Neuron (in vitro differentiated cells): Measurements from ENCODE around the gene GFOD2.
"Not testable (repeated sequence)": the region's sequence is repeated elsewhere in the genome, so short reads cannot be mapped to it uniquely, and the experiment has no call there.

Experiments used
- H2AFZ ChIP-seq: one replicate; pipeline ENCODE4 v1.6.1; 2013; ENCODE audit warnings: low read depth, mild to moderate bottlenecking, inconsistent platforms, low read length, moderate library complexity
- H3K27me3 ChIP-seq: one replicate; pipeline ENCODE4 v1.6.1; 2013; ENCODE audit warnings: low read length; ENCODE audit not compliant: insufficient read depth
- H3K36me3 ChIP-seq: one replicate; pipeline ENCODE4 v1.6.1; 2013; ENCODE audit warnings: low read length; ENCODE audit not compliant: insufficient read depth
- H3K4me1 ChIP-seq: one replicate; pipeline ENCODE4 v1.6.1; 2013; ENCODE audit warnings: low read length; ENCODE audit not compliant: insufficient read depth
- H3K4me3 ChIP-seq: 2 replicates; pipeline ENCODE4 v1.5.1; 2013; ENCODE audit warnings: mild to moderate bottlenecking, low read length, moderate library complexity
- H3K9me3 ChIP-seq: one replicate; pipeline ENCODE4 v1.6.1; 2013; ENCODE audit warnings: low read length

GFOD2 gene

GRCh38 chr16:67708368-67708771, 10.7 kb downstream of the GFOD2 start:
- H3K9me3 ChIP-seq, result peaks cover 3% of the 10 kb centered on the region
- H3K27me3 ChIP-seq, result no peaks in the 10 kb centered on the region
- peaks cover 7% of the 10 kb centered on the region for H3K36me3 ChIP-seq
- H3K4me3 ChIP-seq, result no peak overlapping the region
- H2AFZ ChIP-seq, result no peak overlapping the region
- H3K4me1 ChIP-seq, result no peaks in the 10 kb centered on the region

DNA sequence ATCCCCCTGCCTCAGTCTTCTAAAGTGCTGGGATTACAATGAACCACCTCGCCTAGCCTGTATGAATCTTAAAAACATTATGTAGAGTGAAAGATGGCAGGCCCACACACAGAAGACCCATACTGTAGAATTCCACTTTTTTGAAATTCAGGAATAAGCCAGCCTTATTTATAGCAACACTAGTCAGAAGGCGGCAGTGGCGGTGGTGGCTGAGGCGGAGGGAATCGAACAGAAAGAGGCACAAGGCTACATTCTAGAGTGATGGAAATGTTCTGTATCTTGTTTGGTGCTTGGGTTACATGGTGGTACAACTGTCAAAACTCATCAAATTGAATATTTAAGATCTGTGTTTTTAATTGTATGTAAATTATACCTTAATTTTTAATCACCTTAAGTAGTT, 11.3 kb downstream of the GFOD2 start:
- H3K4me1 ChIP-seq, result no peaks in the 10 kb centered on the region
- H2AFZ ChIP-seq, result no peak overlapping the region
- H3K36me3 ChIP-seq, result peaks cover 4% of the 10 kb centered on the region

GRCh38 chr16:67707210-67707609, 11.9 kb downstream of the GFOD2 start:
- Histone ChIP-seq H3K9me3 (peaks cover 3% of the 10 kb centered on the region), H2AFZ (no peak overlapping the region), H3K4me1 (no peaks in the 10 kb centered on the region), H3K4me3 (no peak overlapping the region), H3K27me3 (no peaks in the 10 kb centered on the region), H3K36me3 (peaks cover 4% of the 10 kb centered on the region)

More for the DNA sequence above, 11.3 kb downstream of the GFOD2 start:
- Histone ChIP-seq H3K9me3 (peaks cover 3% of the 10 kb centered on the region), H3K4me3 (no peak overlapping the region), H3K27me3 (no peaks in the 10 kb centered on the region)

DNA sequence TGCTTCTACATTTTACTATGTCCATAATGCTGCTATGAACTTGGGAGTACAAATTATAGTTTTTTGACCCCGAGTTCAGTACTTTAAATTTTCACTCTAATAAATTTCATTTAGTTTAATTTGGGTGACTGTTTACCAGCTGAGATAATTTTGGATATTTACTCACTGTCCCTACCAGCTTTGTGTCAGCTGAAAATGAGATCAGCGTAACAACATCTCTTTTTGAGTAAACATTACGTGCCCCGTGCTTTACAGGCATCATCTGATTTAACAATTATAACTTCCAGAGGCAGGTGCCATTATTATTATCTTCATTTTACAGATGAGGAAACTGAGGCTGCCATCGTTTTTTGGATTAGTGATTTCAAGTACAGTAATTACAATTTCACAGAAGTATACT, 15.0 kb downstream of the GFOD2 start:
- H3K4me1 ChIP-seq, result peaks cover 6% of the 10 kb centered on the region
- no peak overlapping the region for H3K4me3 ChIP-seq
- H3K27me3 ChIP-seq, result no peaks in the 10 kb centered on the region
- H3K9me3 ChIP-seq, result peaks cover 6% of the 10 kb centered on the region
- peaks cover 7% of the 10 kb centered on the region for H3K36me3 ChIP-seq
- no peak overlapping the region for H2AFZ ChIP-seq

GRCh38 chr16:67703626-67704025, 15.5 kb downstream of the GFOD2 start:
- Histone ChIP-seq H3K36me3 (peaks cover 8% of the 10 kb centered on the region), H2AFZ (no peak overlapping the region), H3K4me1 (peaks cover 6% of the 10 kb centered on the region), H3K9me3 (peaks cover 6% of the 10 kb centered on the region), H3K27me3 (no peaks in the 10 kb centered on the region), H3K4me3 (no peak overlapping the region)

GRCh38 chr16:67702130-67702529, 17.0 kb downstream of the GFOD2 start:
- Histone ChIP-seq H3K4me3 (no peak overlapping the region), H3K4me1 (peaks cover 6% of the 10 kb centered on the region), H3K27me3 (no peaks in the 10 kb centered on the region), H3K36me3 (peaks cover 13% of the 10 kb centered on the region), H2AFZ (no peak overlapping the region), H3K9me3 (peaks cover 10% of the 10 kb centered on the region)

GRCh38 chr16:67701420-67701819, 17.7 kb downstream of the GFOD2 start:
- Histone ChIP-seq H3K4me3 (no peak overlapping the region), H2AFZ (no peak overlapping the region), H3K4me1 (peaks cover 6% of the 10 kb centered on the region), H3K36me3 (peaks cover 13% of the 10 kb centered on the region), H3K27me3 (no peaks in the 10 kb centered on the region), H3K9me3 (peaks cover 10% of the 10 kb centered on the region)

GRCh38 chr16:67699265-67699664, 19.9 kb downstream of the GFOD2 start:
- H2AFZ ChIP-seq, result no peak overlapping the region
- H3K4me3 ChIP-seq, result no peak overlapping the region
- peaks cover 9% of the 10 kb centered on the region for H3K36me3 ChIP-seq
- H3K27me3 ChIP-seq, result no peaks in the 10 kb centered on the region
- H3K4me1 ChIP-seq, result peaks cover 6% of the 10 kb centered on the region
- peaks cover 10% of the 10 kb centered on the region for H3K9me3 ChIP-seq

DNA sequence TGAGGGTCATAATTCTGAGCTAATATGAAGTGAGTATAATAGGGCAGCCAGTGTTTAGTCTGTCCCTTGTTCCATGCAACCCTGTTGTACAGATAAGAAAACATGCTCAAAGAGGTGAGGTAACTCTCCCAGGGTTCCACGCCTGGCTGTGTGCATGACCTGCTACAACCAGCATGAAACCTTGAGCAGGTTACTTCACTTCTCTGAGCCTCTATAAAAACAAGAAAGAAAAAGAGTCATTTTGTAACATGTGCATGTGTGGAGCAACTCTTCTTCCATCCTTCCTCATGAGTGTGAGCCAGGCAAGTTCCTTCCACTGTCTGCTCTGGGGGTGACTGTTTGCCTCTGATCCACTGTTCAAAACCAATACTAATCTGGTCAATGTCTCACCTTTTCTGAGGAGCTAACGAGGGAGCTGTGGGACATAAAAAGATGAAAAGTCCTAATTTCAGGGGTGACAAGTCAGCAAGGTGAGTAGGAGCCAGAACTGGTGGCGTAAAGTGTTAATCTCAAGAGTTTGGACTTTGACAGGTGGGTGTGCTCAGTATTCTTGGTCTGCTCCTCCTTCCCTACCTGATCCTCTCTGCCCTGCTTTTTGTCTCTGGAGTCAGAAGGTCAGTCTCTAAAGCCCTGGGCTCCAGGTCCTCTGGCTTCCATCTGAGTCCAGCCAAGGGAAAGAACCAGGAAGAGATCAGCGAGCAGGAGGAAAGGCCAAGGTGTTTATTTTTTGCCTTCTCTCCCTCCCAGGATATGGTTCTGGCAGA, 21.5 kb downstream of the GFOD2 start:
- H3K4me3 ChIP-seq, result no peak overlapping the region
- no peak overlapping the region for H2AFZ ChIP-seq
- H3K4me1 ChIP-seq, result peaks cover 6% of the 10 kb centered on the region
- H3K9me3 ChIP-seq, result peaks cover 10% of the 10 kb centered on the region
- H3K27me3 ChIP-seq, result no peaks in the 10 kb centered on the region
- H3K36me3 ChIP-seq, result peaks cover 9% of the 10 kb centered on the region

DNA sequence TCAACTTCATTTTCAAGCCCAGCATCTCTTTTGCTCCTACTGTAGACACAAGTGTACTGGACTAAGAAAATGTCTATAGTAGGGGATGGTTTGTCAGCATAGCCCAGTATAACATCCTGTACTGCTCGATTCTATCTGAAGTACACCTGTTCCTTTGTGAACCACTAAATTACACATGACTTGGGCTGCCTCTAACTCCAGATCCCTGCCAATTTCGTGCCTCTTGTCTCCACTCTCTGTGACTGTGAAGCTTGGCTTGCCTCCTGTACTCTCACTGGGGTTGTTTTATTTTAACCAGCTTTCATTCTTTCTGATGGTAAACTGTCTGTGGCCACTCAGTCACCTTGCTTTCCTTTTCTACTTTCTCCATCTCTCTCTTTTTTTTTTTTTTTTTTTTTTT, 24.5 kb downstream of the GFOD2 start:
- no peak overlapping the region for H2AFZ ChIP-seq
- no peaks in the 10 kb centered on the region for H3K27me3 ChIP-seq
- no peak overlapping the region for H3K4me3 ChIP-seq
- peaks cover 8% of the 10 kb centered on the region for H3K9me3 ChIP-seq
- no peaks in the 10 kb centered on the region for H3K4me1 ChIP-seq
- peaks cover 18% of the 10 kb centered on the region for H3K36me3 ChIP-seq

DNA sequence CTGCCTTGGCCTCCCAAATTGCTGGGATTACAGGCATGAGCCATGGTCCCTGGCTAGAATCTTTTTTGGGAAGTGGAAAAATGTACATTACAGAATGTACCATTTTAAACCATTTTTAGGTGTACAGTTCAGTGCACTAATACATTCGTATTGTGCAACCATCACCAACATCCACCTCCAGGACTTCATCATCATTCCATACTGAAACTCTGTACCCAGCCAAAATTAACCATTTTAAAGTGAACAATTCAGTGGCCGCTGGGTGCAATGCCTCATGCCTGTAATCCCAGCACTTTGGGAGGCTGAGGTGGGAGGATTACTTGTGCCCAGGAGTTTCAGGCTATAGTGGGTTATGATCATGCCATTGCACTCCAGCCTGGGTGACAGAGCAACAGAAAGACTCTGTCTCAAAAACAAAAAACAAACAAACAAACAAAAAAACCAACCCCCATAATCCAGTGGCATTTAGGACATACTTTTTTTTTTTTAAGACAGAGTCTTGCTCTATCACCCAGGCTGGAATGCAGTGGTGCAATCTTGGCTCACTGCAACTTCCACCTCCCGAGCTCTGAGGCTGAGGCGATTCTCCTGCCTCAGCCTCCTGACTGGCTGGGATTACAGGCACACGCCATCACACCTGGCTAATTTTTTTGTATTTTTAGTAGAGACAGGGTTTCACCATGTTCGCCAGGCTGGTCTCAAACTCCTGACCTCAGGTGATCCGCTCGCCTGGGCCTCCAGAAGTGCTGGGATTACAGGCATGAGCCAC, 25.4 kb downstream of the GFOD2 start:
- not testable (repeated sequence) for H3K4me1 ChIP-seq, H3K27me3 ChIP-seq, H2AFZ ChIP-seq, H3K9me3 ChIP-seq, H3K4me3 ChIP-seq
- H3K36me3 ChIP-seq, result peaks cover 15% of the 10 kb centered on the region

GRCh38 chr16:67685388-67686112, 33.6 kb downstream of the GFOD2 start:
- H3K4me1 ChIP-seq, result no peaks in the 10 kb centered on the region
- H3K36me3 ChIP-seq, result peaks cover 31% of the 10 kb centered on the region
- no peak overlapping the region for H3K4me3 ChIP-seq
- no peak overlapping the region for H2AFZ ChIP-seq
- no peaks in the 10 kb centered on the region for H3K9me3 ChIP-seq
- H3K27me3 ChIP-seq, result no peaks in the 10 kb centered on the region

DNA sequence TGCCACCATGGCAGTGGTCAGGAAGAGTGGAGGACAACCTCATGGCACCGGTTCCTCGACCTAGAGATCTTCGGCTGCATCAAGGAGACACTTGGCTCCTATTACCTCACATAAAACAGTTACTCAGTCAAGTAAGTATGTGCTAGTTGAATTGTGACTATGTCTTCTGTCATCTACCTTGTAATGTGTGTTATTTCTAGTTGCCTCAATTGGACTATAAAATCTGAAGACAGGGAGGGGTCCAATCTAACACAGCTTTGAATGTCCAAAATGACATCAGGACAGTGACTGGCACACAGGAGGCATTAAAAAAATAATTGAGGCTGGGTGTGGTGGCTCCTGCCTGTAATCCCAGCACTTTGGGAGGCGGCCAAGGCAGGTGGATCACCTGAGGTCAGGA, 35.3 kb downstream of the GFOD2 start:
- Histone ChIP-seq H2AFZ (no peak overlapping the region), H3K9me3 (no peaks in the 10 kb centered on the region), H3K4me1 (no peaks in the 10 kb centered on the region), H3K4me3 (no peak overlapping the region), H3K36me3 (peaks cover 34% of the 10 kb centered on the region), H3K27me3 (no peaks in the 10 kb centered on the region)
